ENCODE results near the gene PDE8A.
"Not testable (repeated sequence)": the region's sequence is repeated elsewhere in the genome, so short reads cannot be mapped to it uniquely, and the experiment has no call there.

Gene PDE8A

DNA sequence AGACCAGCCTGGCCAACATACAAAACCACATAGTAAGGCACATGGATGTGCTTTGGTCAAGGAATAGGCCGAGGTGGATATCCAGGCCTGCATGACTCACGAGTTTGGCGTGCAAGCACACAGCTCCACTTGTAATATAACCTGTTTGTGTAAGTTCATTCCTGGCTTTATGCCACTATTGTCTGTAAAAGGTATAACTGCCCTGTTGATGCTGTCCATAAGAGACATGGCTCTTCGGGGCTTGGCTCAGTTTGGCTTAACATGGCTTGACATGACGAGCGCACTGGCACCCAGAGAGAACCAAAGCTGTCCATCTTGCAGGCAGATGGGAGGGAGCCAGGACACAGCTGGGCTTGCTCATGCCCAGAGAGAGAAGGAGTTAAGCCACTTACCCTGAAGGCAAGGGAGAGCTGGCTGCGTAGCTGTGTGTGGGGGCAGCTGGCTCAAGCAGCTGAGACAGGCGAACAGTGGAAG is 195.4 kb downstream of the PDE8A start:
- not testable (repeated sequence) for DNase-seq (ENCODE audit: low read depth in 2 of 2)

DNA sequence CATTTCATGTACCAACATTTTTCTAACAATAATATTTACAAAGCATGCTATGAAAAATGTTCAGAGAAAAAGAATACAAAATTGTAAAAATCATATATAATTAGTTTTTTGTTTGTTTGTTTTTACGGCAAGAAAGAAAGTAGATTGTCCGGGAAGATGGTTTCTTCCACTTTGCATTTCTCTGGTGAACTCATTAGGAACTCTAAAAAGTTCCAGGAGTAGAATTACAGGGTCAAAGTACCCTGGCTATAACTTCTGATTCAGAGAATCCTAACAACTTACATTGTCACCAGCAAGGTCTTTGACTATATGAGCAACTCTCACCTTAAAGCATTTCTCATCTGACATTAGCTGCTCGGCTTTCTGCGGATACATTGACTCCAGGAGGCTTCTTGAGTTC is 196.7 kb downstream of the PDE8A start:
- DNase-seq (ENCODE audit: low read depth in 2 of 2), result no peak

DNA sequence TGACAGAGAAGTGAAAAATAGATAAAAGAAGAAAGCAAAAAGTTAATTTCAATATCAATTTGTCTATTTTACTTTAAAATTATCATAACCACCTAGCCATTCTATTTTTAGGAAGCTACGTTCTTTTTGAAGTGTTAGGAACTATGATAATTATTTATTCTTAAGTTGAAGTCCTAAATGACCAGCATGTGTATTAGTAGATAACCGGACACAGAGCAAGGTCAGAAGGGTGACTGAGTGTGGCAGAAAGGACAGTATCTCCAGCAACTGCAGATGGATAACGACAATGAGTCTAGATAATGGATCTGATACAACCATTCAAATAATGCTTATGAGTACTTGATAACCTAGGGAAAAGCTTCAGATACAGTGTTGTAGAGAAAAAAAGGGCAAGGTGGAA is 198.0 kb downstream of the PDE8A start:
- no peak for DNase-seq (ENCODE audit: low read depth in 2 of 2)

DNA sequence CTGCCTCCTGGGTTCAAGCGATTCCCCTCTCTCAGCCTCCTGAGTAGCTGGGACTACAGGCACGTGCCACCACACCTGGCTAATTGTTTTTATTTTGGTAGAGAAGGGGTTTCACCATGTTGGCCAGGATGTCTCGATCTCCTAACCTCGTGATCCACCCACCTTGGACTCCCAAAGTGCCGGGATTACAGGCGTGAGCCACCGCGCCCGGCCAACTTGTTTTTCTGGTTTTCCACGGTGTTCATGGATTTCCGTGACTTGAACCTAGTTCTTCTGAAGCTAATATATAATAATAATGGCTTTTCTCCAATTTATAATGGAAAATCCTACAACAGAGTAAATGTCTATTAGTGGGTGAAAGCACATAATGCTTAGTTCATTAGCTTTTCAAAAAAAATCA is 203.7 kb downstream of the PDE8A start:
- DNase-seq (ENCODE audit: low read depth in 2 of 2), result not testable (repeated sequence)

DNA sequence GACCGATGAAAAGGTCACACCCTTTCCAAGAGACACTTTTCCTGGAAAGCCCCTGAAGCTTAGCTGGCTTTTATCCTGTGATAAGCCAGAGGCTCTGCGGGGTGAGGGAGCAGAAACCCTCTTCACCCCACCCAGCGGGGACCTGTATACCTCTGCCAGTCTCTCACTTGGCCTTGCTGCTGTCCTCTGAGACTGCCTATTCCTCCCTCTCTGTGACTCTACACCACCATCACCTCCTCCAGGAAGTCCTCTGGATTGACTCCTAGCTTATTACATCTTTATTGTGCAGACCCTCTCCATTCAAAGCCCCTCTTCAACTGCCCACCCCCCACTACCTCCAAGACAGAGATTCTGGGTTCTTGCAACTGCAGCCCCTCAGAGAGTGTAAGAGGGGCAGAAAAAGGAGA is 206.5 kb downstream of the PDE8A start:
- not testable (repeated sequence) for DNase-seq (ENCODE audit: low read depth in 2 of 2)

All from stimulated activated CD4-positive, alpha-beta T cell treated with anti-CD3 and anti-CD28 coated beads, Interleukin-1b, Interleukin-23, amount 100 ng/mL, for 1 hour (primary cell).